Right forelimb (tissue), 1 donor: Measurements from ENCODE around the gene GJE1.

Experiments
- DNase-seq: peaks from one replicate; pipeline ENCODE4 v3.0.0-alpha.2; 2018

GJE1 gene

GRCh38 chr6:142167071-142167470 is 34.3 kb downstream of the GJE1 start:
- no peak for DNase-seq

- DNase-seq, result no peak
Observed at GRCh38 chr6:142167486-142167885, 34.8 kb downstream of the GJE1 start.

GRCh38 chr6:142171351-142171750 is 38.6 kb downstream of the GJE1 start:
- no peak for DNase-seq

GRCh38 chr6:142172758-142173157 is 40.0 kb downstream of the GJE1 start:
- no peak for DNase-seq

- DNase-seq, result no peak
Observed at GRCh38 chr6:142173980-142174379, 41.3 kb downstream of the GJE1 start.

GRCh38 chr6:142174703-142175102 is 42.0 kb downstream of the GJE1 start:
- no peak for DNase-seq

GRCh38 chr6:142178129-142178528 is 45.4 kb downstream of the GJE1 start:
- no peak for DNase-seq

- DNase-seq, result no peak
Observed at GRCh38 chr6:142182004-142182403, 49.3 kb downstream of the GJE1 start.

- DNase-seq, result no peak
Observed at GRCh38 chr6:142183351-142183750, 50.6 kb downstream of the GJE1 start.

GRCh38 chr6:142184307-142184706 is 51.6 kb downstream of the GJE1 start:
- DNase-seq, result no peak
